ENCODE results near the gene NDST3. TPM values are rescaled to one million over a fixed set of nuclear protein-coding genes. Genes with fewer than 3 reads are reported as not detected.

The NDST3 gene
- total RNA-seq, 6 experiments from 2014 or later, result 0.25 to 1.0 (median 0.57) TPM

- WGBS (ENCODE audit: insufficient coverage, low coverage, low lambda C conversion rate, missing lambda C conversion rate), result 97% methylated on average over 4 of the region's 4 CpGs
- no peak overlapping the region for H3K27ac ChIP-seq
- H3K4me3 ChIP-seq, result no peak overlapping the region
- peaks cover 0 to 7% (median 0%) of the 10 kb centered on the region in 4 donors for H3K36me3 ChIP-seq
- TF ChIP-seq POLR2A (IDR thresholded peaks at IDR 0.05), result no peak
- TF ChIP-seq, protein P1, sequence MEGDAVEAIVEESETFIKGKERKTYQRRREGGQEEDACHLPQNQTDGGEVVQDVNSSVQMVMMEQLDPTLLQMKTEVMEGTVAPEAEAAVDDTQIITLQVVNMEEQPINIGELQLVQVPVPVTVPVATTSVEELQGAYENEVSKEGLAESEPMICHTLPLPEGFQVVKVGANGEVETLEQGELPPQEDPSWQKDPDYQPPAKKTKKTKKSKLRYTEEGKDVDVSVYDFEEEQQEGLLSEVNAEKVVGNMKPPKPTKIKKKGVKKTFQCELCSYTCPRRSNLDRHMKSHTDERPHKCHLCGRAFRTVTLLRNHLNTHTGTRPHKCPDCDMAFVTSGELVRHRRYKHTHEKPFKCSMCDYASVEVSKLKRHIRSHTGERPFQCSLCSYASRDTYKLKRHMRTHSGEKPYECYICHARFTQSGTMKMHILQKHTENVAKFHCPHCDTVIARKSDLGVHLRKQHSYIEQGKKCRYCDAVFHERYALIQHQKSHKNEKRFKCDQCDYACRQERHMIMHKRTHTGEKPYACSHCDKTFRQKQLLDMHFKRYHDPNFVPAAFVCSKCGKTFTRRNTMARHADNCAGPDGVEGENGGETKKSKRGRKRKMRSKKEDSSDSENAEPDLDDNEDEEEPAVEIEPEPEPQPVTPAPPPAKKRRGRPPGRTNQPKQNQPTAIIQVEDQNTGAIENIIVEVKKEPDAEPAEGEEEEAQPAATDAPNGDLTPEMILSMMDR (IDR thresholded peaks at IDR 0.05), result no peak
- DNase-seq, result no peak
- peaks cover 0 to 31% (median 4%) of the 10 kb centered on the region in 4 donors for H3K4me1 ChIP-seq
- intact Hi-C loops (cut with DNase I), result loop anchor here in 1 of 2 donors (10.0 kb wide), 1 partner anchor 69 kb away; the partner anchor contains the start of gene PRSS12
- no peaks in the 10 kb centered on the region for H3K9me3 ChIP-seq
- no peaks in the 10 kb centered on the region for H3K27me3 ChIP-seq
- no peak for ATAC-seq
These were observed 251.6 kb downstream of the NDST3 start for GRCh38 chr4:118285931-118286330.

DNA sequence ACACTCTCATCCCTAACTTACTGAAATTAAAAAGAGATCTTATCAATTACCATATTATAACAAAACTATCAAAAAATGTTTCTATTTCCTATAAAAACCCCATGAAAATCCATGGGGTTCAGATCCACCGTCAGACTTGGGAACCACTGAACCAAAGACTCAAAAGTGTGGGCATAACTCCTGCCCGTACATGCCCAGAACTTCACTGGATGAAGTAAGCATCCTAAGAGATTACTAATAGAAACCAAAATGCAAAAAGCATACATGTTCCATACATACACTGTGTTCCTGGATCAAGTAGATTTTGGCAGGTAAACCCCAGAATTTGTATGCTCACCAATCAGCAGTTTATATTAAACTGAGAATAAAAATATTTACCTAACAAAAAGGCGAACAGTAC is 252.4 kb downstream of the NDST3 start:
- 91% methylated on average over 3 of the region's 3 CpGs for WGBS (ENCODE audit: insufficient coverage, low coverage, low lambda C conversion rate, missing lambda C conversion rate)
- intact Hi-C loops (cut with DNase I), result loop anchor here in 1 of 2 donors (10.0 kb wide), 1 partner anchor 68 kb away; the partner anchor contains the start of gene PRSS12

DNA sequence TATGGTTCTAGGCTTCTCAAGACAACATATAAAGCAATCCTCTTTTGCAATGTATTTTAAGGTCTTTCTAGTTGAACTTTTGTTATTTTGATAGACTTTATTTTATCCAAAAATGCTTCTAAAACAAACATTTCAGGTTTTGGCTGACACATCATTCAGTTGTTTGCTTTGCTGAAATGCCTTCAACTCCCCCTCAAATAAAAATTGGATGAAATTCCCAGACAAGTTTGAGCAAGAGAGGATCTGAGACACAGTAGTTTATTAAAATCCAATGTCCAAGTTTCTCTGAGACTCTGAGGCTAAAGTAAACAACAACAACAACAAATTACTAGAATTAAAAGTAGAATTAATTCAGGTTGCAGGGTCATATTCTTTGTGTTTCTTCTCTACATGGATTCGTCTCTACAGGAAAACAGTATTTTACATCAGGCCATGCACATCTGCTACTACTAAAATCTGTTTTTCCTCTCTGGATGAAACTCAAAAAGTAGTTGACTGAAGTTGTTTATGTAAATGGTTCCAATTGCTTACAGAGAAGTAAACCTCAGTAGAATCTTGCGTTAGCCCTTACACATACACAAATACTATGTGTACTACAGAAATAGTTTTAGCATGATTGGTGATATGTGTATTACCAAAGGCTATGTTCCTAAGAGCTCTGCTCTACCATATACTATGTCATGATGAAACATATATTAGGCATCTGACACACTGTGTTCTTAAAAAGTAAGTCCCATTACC is 253.6 kb downstream of the NDST3 start:
- ATAC-seq, result peak in 3 of 4 donors; percentile 26 to 41 (median 37)

More for the DNA sequence above, 252.4 kb downstream of the NDST3 start:
- peaks cover 0 to 1% (median 0%) of the 10 kb centered on the region in 4 donors for H3K36me3 ChIP-seq
- H3K27me3 ChIP-seq, result no peaks in the 10 kb centered on the region
- no peak for ATAC-seq
- no peak for DNase-seq
- TF ChIP-seq, protein P1 (IDR thresholded peaks at IDR 0.05), result no peak
- no peak for TF ChIP-seq POLR2A (IDR thresholded peaks at IDR 0.05)
- H3K4me1 ChIP-seq, result peaks cover 0 to 24% (median 2%) of the 10 kb centered on the region in 4 donors
- H3K9me3 ChIP-seq, result no peaks in the 10 kb centered on the region
- no peak overlapping the region for H3K27ac ChIP-seq
- H3K4me3 ChIP-seq, result no peak overlapping the region

DNA sequence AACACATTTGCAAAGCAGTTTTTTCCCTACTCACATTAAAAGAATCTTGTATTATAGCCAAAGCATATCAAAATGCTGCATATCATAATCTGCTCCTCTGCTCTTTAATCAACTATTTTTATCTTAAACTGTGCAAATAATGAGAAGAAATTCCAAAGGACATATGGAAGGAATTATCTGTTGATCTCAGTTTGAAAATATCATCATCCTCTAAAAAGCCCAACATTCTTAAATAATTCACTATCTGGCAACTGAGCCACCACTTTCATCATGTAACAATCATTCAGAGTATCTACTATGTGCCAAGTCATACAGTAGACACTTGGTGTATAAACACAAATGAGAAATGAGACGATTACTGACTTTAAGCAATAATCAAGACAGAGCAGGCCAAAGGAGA is 255.5 kb downstream of the NDST3 start:
- Histone ChIP-seq H3K4me1 (peaks cover 0 to 10% (median 0%) of the 10 kb centered on the region in 4 donors), H3K36me3 (no peaks in the 10 kb centered on the region), H3K27ac (no peak overlapping the region), H3K27me3 (no peaks in the 10 kb centered on the region), H3K4me3 (no peak overlapping the region), H3K9me3 (no peaks in the 10 kb centered on the region)
- no peak for DNase-seq
- intact Hi-C loops (cut with DNase I), result loop anchor here in 1 of 2 donors (10.0 kb wide), 1 partner anchor 65 kb away; the partner anchor contains the start of gene PRSS12
- WGBS (ENCODE audit: insufficient coverage, low coverage, low lambda C conversion rate, missing lambda C conversion rate), result 36% methylated on average over 1 of the region's 1 CpG
- TF ChIP-seq, protein P1 (IDR thresholded peaks at IDR 0.05), result no peak
- TF ChIP-seq POLR2A (IDR thresholded peaks at IDR 0.05), result no peak
- no peak for ATAC-seq

More for the DNA sequence above, 253.6 kb downstream of the NDST3 start:
- intact Hi-C loops (cut with DNase I), result loop anchor here in 1 of 2 donors (10.0 kb wide), 1 partner anchor 67 kb away; the partner anchor contains the start of gene PRSS12
- Histone ChIP-seq H3K27me3 (no peaks in the 10 kb centered on the region), H3K4me3 (no peak overlapping the region), H3K4me1 (peaks cover 0 to 16% (median 2%) of the 10 kb centered on the region in 4 donors), H3K36me3 (no peaks in the 10 kb centered on the region), H3K9me3 (no peaks in the 10 kb centered on the region), H3K27ac (no peak overlapping the region)
- DNase-seq, result no peak
- TF ChIP-seq, protein P1 (IDR thresholded peaks at IDR 0.05), result no peak
- TF ChIP-seq POLR2A (IDR thresholded peaks at IDR 0.05), result no peak
- WGBS (ENCODE audit: insufficient coverage, low coverage, low lambda C conversion rate, missing lambda C conversion rate), result 47% methylated on average over 2 of the region's 2 CpGs
